Measurements from ENCODE around the gene DPEP2. TPM values are rescaled to one million over a fixed set of nuclear protein-coding genes. Genes with fewer than 3 reads are reported as not detected.
A peak's percentile ranks its signal among the peaks of the same experiment; 100 is the strongest.

The DPEP2 gene
- total and polyA plus RNA-seq, 7 donors: 0.69 to 11.9 (median 2.5) TPM

GRCh38 chr16:67945392-67945933 is 53.8 kb downstream of the DPEP2 start:
- Histone ChIP-seq H3K27ac (peak overlapping the region; percentile 70 to 85 (median 84)), H3K4me1 (peaks cover 0 to 36% (median 31%) of the 10 kb centered on the region in 4 donors), H3K27me3 (no peaks in the 10 kb centered on the region), H3K4me3 (no peak overlapping the region), H3K36me3 (peaks cover 50 to 82% (median 61%) of the 10 kb centered on the region in 4 donors), H3K9me3 (no peaks in the 10 kb centered on the region)
- DNase-seq: no peak
- 88 to 92% methylated on average over 24 of the region's 24 CpGs for WGBS, 2 donors
- intact Hi-C loops (cut with DNase I): no loop called here
- TF ChIP-seq POLR2A (IDR thresholded peaks at IDR 0.05): no peak
- TF ChIP-seq POLR2AphosphoS5 (IDR thresholded peaks at IDR 0.05): peak in 2 of 4 donors; percentile 10 to 28

GRCh38 chr16:67944690-67945391 is 54.4 kb downstream of the DPEP2 start:
- no peak for TF ChIP-seq EP300 (IDR thresholded peaks at IDR 0.05)
- no peak for TF ChIP-seq POLR2AphosphoS5 (IDR thresholded peaks at IDR 0.05)
- TF ChIP-seq POLR2A (IDR thresholded peaks at IDR 0.05): no peak
- TF ChIP-seq CTCF (IDR thresholded peaks at IDR 0.05): no peak
- WGBS, 2 donors: 91 to 93% methylated on average over 24 of the region's 24 CpGs
- peaks cover 45 to 82% (median 57%) of the 10 kb centered on the region in 4 donors for H3K36me3 ChIP-seq

DNA sequence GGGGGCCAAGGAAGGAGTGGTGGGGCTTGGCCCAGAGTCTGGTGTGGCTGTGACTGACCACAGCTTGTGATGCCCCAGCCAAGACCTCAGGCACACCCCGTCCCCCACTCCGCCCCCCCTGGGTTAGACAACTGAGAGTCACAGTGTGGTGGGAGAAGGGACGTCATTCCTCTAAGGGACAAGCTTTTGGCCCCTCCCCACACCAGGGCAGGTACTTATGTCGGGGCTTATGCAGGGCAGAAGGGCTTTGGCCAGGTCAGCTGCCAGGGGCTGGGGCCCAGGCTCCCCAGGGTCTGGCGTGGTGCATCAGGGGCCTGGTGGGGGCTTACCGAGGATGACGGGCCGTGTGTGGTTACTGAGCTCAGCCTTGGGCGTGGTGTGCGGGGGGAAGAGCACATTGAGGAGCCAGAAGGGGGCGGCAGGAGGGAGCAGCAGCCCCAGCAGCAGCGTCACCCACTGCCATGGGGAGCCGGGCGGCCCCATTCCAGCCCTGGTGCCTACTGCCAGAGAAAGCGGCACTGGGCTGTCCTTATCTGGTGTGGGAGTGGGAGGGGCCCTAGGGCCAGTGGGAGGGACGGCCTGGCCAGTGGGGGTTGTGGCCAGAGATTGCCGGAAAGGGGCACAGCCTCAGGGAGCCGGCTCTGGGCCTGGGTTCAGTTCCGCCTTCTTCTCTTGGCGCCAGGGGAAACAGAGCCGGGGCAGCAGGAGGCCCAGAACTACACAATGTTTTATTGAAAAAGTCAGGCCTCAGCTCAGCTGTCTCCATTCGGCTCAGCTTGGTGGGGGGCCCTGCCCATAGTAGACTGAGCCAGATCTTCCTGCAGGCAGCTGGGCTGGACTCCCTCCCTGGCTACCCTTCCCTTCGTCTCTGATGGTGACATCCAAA is 55.4 kb downstream of the DPEP2 start, which contains the start of gene LCAT:
LCAT (minus strand) TSS at position 502 of the 886 bp plus-strand sequence; CDS start at position 483, 19 bp downstream.
- Histone ChIP-seq H3K36me3 (peaks cover 38 to 78% (median 51%) of the 10 kb centered on the region in 4 donors), H3K4me3 (peak within 1 kb of the TSS in 2 of 4 donors; percentile 6 to 7), H3K27ac (peak within 1 kb of the TSS; percentile 70 to 85 (median 84)), H3K27me3 (no peaks in the 10 kb centered on the region), H3K4me1 (peaks cover 0 to 46% (median 38%) of the 10 kb centered on the region in 4 donors), H3K9me3 (no peaks in the 10 kb centered on the region)
- TF ChIP-seq POLR2A (IDR thresholded peaks at IDR 0.05) (no peak), POLR2AphosphoS5 (IDR thresholded peaks at IDR 0.05) (peak; percentile 45 to 76 (median 73))
- WGBS, 2 donors: 26 to 70% methylated on average over 23 of the region's 23 CpGs
- intact Hi-C loops (cut with DNase I): no loop called here
- DNase-seq: peak; percentile 92

More at GRCh38 chr16:67944690-67945391, 54.4 kb downstream of the DPEP2 start:
- H3K27me3 ChIP-seq: no peaks in the 10 kb centered on the region
- no peak for DNase-seq
- H3K4me3 ChIP-seq: no peak overlapping the region
- H3K27ac ChIP-seq: peak overlapping the region; percentile 70 to 85 (median 84)
- intact Hi-C loops (cut with DNase I): no loop called here
- H3K9me3 ChIP-seq: no peaks in the 10 kb centered on the region
- peaks cover 0 to 41% (median 36%) of the 10 kb centered on the region in 4 donors for H3K4me1 ChIP-seq

DNA sequence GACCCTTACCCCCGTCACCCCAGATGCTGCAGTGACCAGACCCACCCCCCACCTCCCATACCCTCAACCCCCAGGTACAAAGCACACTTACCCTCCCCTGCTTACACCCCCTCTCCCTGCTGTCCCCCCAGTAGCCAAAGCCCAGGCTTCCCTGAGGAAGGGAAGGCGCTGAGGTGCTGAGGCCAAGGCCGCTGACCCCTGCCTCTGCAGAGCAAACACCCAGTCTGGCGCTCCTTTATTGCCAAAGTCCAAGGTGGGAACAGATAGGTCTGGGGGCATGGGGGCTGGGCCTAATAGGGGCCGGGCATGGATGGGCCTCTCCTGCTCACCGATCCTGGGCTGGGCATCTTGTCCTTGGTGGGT is 56.0 kb downstream of the DPEP2 start:
- 57 to 82% methylated on average over 6 of the region's 6 CpGs for WGBS, 2 donors
- Histone ChIP-seq H3K27ac (peak overlapping the region; percentile 70 to 85 (median 84)), H3K4me1 (peaks cover 0 to 46% (median 38%) of the 10 kb centered on the region in 4 donors), H3K9me3 (no peaks in the 10 kb centered on the region), H3K27me3 (no peaks in the 10 kb centered on the region), H3K4me3 (no peak overlapping the region), H3K36me3 (peaks cover 32 to 71% (median 45%) of the 10 kb centered on the region in 4 donors)
- DNase-seq: no peak
- intact Hi-C loops (cut with DNase I): no loop called here
- TF ChIP-seq EP300 (IDR thresholded peaks at IDR 0.05) (no peak), POLR2AphosphoS5 (IDR thresholded peaks at IDR 0.05) (no peak), POLR2A (IDR thresholded peaks at IDR 0.05) (no peak)

DNA sequence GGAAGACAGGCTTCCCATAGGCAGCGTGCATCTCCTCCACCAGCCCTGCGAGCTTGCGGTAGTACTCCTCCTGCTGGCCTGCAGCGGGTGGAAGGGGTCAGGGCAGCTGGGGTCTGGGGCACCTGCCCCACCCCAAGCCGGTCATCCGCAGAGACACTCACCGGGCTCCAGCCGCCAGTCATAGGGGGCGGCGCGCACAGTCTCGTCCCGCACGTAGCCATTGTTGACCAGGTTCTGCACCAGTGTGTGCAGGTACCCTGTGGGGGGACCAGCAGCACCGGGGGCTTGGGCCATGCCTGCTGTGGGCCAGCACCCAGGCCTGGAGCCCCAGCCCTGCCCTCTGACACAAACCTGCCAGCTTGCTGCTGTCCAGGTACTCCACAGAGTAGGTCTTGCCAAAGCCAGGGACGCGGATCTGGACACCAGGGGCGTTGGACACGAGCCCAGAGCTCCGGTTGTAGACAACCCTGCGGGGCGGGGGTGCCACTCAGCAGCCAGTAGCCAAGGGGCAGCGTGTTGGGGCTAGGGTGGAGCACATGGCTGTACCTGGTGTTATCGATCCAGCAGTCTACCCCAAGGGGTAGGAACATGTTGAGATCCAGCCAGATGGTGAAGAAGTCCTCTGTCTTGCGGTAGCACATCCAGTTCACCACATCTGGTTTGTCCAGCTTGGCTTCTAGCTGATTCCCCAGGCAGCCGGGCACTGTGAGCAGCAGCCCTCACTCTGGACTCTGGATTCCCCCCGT is 56.6 kb downstream of the DPEP2 start:
- H3K27me3 ChIP-seq: no peaks in the 10 kb centered on the region
- no peak overlapping the region for H3K4me3 ChIP-seq
- intact Hi-C loops (cut with DNase I): no loop called here
- no peaks in the 10 kb centered on the region for H3K9me3 ChIP-seq
- DNase-seq: no peak
- peak overlapping the region; percentile 70 to 85 (median 84) for H3K27ac ChIP-seq
- H3K4me1 ChIP-seq: peaks cover 0 to 46% (median 38%) of the 10 kb centered on the region in 4 donors
- H3K36me3 ChIP-seq: peaks cover 26 to 66% (median 39%) of the 10 kb centered on the region in 4 donors
- WGBS, 2 donors: 76 to 91% methylated on average over 27 of the region's 27 CpGs
- TF ChIP-seq POLR2A (IDR thresholded peaks at IDR 0.05) (no peak), POLR2AphosphoS5 (IDR thresholded peaks at IDR 0.05) (peak in 1 of 4 donors; percentile 38)

DNA sequence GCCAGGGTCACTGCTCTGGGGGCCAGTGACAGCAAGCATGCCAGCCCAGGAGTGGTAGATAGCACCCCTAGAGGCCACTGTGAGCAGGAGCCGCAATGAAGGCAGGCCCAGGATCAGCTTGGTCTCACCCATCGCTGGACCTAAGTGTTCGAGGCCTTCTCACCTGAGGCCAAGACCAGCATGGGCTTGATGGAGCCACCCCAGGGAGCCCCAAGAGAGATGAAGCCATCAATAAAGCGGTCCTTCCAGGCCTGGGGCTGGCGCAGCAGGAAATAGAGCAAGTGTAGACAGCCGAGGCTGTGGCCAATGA is 57.1 kb downstream of the DPEP2 start:
- Histone ChIP-seq H3K4me1 (peaks cover 0 to 51% (median 42%) of the 10 kb centered on the region in 4 donors), H3K9me3 (no peaks in the 10 kb centered on the region), H3K27me3 (no peaks in the 10 kb centered on the region), H3K4me3 (no peak overlapping the region), H3K36me3 (peaks cover 21 to 60% (median 34%) of the 10 kb centered on the region in 4 donors), H3K27ac (peak overlapping the region in 3 of 4 donors; percentile 70 to 85 (median 84))
- TF ChIP-seq CTCF (IDR thresholded peaks at IDR 0.05): peak; percentile 22 to 55 (median 50)
- no peak for TF ChIP-seq POLR2AphosphoS5 (IDR thresholded peaks at IDR 0.05)
- 57 to 78% methylated on average over 6 of the region's 6 CpGs for WGBS, 2 donors
- intact Hi-C loops (cut with DNase I): no loop called here
- no peak for DNase-seq

Data from sigmoid colon (tissue), 7 donors.